Posterior cingulate gyrus (tissue), 11 donors: ENCODE data around the gene ALDH1A2.

ENCODE experiments used
- DNase-seq, 10 donors: peaks; one replicate each; pipeline versions ENCODE4 v3.0.0 to v3.0.0-alpha.2; 2020 to 2021; ENCODE audit warnings: mixed read lengths in 3 of 10
- intact Hi-C: fragments of 100-400 bp; cut with DNase I; formaldehyde crosslinking; loops from one replicate; pipeline ENCODE4 v1.15.1; 2023

ALDH1A2 gene

DNA sequence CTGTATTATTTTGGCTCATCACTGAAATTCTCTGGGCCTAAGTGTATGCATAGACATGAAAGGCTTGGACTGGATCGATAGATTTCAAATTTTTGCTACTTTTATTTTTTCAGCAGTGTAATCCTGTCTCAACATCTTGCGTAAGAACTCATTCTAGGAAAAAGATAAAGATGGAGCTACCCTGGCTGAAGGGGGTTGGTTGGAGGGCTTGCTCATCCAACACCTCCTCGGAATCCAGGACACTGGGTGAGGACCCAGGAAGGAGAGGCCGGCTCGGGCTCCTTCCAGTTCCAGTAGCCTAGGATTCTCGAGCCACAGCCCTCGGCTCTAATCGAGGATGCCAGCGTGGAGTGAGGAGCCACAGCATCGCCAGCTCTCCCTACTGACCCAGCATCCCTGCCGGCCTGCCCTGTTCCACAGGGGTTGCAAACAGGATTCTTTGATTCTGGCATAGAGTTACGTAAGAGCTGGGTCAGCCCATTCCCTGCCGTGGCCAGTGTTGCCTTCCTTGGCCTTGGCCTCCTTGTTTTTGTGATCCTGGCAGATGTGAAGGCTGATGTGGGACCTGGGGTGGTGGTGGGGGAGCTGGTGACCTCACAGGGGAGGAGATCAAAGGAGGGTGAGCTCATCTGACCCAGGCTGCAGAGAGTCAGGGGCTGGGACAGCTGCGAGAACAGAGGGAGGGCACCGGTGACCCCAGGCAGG lies 149.5 kb downstream of the ALDH1A2 start:
- intact Hi-C loops: no loop called here
- peak in 1 of 10 donors; percentile 71 for DNase-seq

DNA sequence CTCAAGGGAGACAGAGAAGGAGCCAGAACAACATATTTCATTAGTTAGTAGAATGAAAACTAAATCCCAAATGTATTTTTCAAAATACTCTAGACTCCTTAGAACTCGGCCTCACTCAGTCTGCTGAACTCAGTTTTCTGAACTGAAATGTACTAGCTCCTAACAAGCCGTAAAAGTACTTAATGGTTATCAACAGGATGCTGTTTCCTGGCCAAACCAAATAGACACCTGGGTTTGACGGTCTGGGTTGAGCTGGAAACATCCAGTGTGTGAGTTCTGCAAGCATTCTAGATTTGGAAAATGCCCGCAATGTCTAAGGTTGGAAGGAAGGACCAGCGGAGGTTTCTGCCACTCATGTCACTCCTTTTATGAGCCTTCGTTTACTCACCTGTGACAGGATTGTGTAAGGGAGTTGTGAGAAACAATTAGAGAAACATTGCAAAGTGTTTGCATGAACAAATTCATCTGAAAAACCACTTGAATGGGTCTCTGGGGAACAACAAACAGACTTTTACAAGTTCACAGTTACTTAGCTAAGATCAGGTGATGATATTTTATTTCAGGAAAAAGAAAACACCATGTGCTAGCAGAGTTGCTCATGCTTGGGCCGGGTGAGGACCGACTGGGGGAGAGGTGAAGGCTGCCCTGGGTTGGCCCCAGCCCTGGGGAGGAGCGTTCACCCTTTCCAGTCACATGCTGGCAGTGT lies 151.0 kb downstream of the ALDH1A2 start:
- DNase-seq: no peak
- intact Hi-C loops: no loop called here

DNA sequence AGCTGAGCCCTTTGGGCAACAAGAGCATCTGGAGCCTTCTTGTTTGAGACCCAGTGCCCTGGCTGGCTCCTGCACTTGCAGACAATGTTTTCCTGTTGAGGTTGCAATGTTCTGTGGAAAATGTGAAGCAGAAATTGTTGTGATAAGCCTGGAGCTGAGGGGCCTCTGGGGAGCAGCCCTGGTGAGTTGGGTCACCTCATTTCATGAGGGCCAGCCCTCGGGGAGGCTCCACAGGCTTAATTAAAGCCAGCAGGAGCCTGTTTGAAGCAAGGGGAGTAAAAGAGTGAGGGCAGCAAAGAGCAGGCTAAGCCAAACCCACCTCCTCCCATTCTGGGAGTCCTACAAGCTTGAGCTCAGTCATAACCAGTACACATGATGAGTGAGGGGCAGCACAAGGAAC lies 154.3 kb downstream of the ALDH1A2 start:
- intact Hi-C loops: no loop called here
- no peak for DNase-seq

DNA sequence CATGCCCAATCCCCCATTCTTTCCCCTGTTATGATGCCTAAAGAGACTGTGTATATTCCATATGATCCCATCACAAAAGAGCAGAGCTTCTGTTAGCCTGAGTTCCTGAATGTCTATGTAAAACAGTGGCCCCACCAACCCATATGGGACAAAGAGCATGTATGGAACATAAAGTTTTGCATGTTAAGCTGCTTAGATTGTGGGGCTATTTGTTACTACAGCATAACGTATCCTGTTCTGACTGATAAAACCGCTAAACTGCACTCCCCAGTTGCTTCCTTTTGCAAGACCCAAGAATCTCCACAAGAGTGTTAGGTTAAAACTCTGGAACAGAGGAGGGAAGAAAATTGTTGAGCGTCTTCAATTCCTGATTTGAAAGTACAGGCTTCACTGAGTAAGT lies 154.8 kb downstream of the ALDH1A2 start:
- DNase-seq: no peak
- intact Hi-C loops: no loop called here

DNA sequence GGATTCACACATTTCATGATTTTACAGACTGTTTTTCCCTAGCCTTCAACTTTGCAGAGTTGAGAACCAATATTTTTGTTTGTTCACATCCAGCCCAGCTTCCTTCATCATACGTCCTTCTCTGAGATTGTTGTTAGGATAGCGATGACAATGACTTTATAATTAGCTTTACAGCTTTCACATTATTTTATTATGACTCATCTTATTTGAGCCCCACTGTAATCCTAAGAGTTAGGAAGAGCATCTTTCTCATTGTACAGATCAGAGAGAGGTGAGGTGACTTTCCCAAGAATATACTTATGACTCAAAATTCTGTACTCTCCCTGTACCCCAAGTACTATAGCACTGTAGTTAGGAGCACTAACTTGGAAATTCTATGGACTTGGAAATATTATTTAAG lies 156.1 kb downstream of the ALDH1A2 start:
- intact Hi-C loops: no loop called here
- no peak for DNase-seq

DNA sequence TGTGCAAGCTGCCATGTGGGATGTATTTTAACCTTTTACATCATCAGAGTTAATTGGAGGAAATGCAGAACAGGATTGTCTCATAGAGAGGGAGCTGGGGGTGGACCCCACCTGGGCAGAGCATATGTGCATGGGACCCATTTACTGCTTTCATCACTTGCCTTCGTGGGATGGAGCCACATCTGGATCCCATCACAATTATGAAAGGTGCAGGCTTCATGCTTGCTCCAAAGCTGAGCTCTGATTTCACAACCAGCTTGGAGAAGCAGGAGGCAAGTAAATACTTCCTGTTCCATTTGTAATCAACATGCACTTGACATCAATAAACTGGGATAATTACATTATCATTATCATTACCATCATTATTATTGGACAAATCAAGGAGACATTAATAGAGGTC lies 161.9 kb downstream of the ALDH1A2 start:
- no peak for DNase-seq
- intact Hi-C loops: no loop called here
